Mesothelial cell of epicardium (in vitro differentiated cells): Measurements from ENCODE around the gene NLGN1. TPM values are rescaled to one million over a fixed set of nuclear protein-coding genes. Genes with fewer than 3 reads are reported as not detected.

Experiments
- DNase-seq, 2 experiments: peaks; one replicate each; pipeline ENCODE4 v3.0.0; 2021; ENCODE audit warnings: low spot score in 2 of 2; ENCODE audit not compliant: unreplicated experiment in 2 of 2
- H3K27ac Mint-ChIP-seq: 2 replicates; pipeline ENCODE4 v1.8.0; 2021; ENCODE audit warnings: mixed read lengths
- H3K27me3 Mint-ChIP-seq: 2 replicates; pipeline ENCODE4 v1.8.0; 2021; ENCODE audit warnings: low read depth, mixed read lengths
- H3K36me3 Mint-ChIP-seq: 2 replicates; pipeline ENCODE4 v1.8.0; 2021; ENCODE audit warnings: mixed read lengths
- H3K4me1 Mint-ChIP-seq: 2 replicates; pipeline ENCODE4 v1.8.0; 2021; ENCODE audit warnings: mixed read lengths
- H3K4me3 Mint-ChIP-seq: 2 replicates; pipeline ENCODE4 v1.8.0; 2021; ENCODE audit warnings: mild to moderate bottlenecking, moderate library complexity, mixed read lengths
- H3K9me3 Mint-ChIP-seq: 2 replicates; pipeline ENCODE4 v1.8.0; 2021; ENCODE audit warnings: mixed read lengths
- CTCF ChIP-seq: fragments of 200-600 bp; sonication (generic); IDR thresholded peaks from one replicate; pipeline ENCODE4 v1.5.0; 2021; ENCODE audit warnings: antibody characterized with exemption; ENCODE audit not compliant: unreplicated experiment
- total RNA-seq: library from RNA; stranded (reverse); gene quantifications from 3 replicates; pipeline ENCODE4 v1.2.1, GENCODE V29; 2021

The NLGN1 gene
- total RNA-seq, 1 donor from 2014 or later: 4.2 TPM

- Mint-ChIP-seq H3K9me3 (peaks cover 11% of the 10 kb centered on the region), H3K27me3 (peaks cover 3% of the 10 kb centered on the region), H3K36me3 (peaks cover 2% of the 10 kb centered on the region), H3K4me1 (peaks cover 2% of the 10 kb centered on the region), H3K27ac (no peak overlapping the region), H3K4me3 (no peak overlapping the region)
- no peak for TF ChIP-seq CTCF
- no peak for DNase-seq
These were observed 836.0 kb downstream of the NLGN1 start for GRCh38 chr3:174233511-174233910.

- no peaks in the 10 kb centered on the region for H3K36me3 Mint-ChIP-seq
- H3K4me3 Mint-ChIP-seq: no peak overlapping the region
- peaks cover 5% of the 10 kb centered on the region for H3K9me3 Mint-ChIP-seq
- no peak for DNase-seq
- peaks cover 5% of the 10 kb centered on the region for H3K4me1 Mint-ChIP-seq
- TF ChIP-seq CTCF: no peak
- no peak overlapping the region for H3K27ac Mint-ChIP-seq
- H3K27me3 Mint-ChIP-seq: no peaks in the 10 kb centered on the region
These were observed 844.9 kb downstream of the NLGN1 start for GRCh38 chr3:174242311-174243041.

GRCh38 chr3:174243171-174243570 is 845.6 kb downstream of the NLGN1 start:
- Mint-ChIP-seq H3K4me1 (peaks cover 5% of the 10 kb centered on the region), H3K27ac (no peak overlapping the region), H3K9me3 (no peaks in the 10 kb centered on the region), H3K4me3 (no peak overlapping the region), H3K27me3 (no peaks in the 10 kb centered on the region), H3K36me3 (no peaks in the 10 kb centered on the region)
- no peak for TF ChIP-seq CTCF
- DNase-seq: no peak

- Mint-ChIP-seq H3K4me1 (peaks cover 17% of the 10 kb centered on the region), H3K4me3 (no peak overlapping the region), H3K9me3 (no peaks in the 10 kb centered on the region), H3K27me3 (no peaks in the 10 kb centered on the region), H3K36me3 (no peaks in the 10 kb centered on the region), H3K27ac (no peak overlapping the region)
- DNase-seq: no peak
- TF ChIP-seq CTCF: no peak
These were observed 850.2 kb downstream of the NLGN1 start for GRCh38 chr3:174247687-174248152.

- TF ChIP-seq CTCF: no peak
- DNase-seq: no peak
- no peaks in the 10 kb centered on the region for H3K27me3 Mint-ChIP-seq
- no peak overlapping the region for H3K27ac Mint-ChIP-seq
- H3K36me3 Mint-ChIP-seq: no peaks in the 10 kb centered on the region
- peaks cover 5% of the 10 kb centered on the region for H3K9me3 Mint-ChIP-seq
- H3K4me3 Mint-ChIP-seq: no peak overlapping the region
- H3K4me1 Mint-ChIP-seq: peaks cover 20% of the 10 kb centered on the region
These were observed 854.1 kb downstream of the NLGN1 start for GRCh38 chr3:174251681-174252080.
